Parathyroid adenoma (tissue), 2 donors: ENCODE results near the gene PLEKHJ1.
"Not testable (repeated sequence)": the region's sequence is repeated elsewhere in the genome, so short reads cannot be mapped to it uniquely, and the experiment has no call there.

Experiments used
- H2AFZ ChIP-seq: fragments of 300-600 bp; sonication (generic); one replicate; pipeline ENCODE4 v1.7.0; 2017; ENCODE audit warnings: antibody characterized with exemption, mild to moderate bottlenecking
- H3K27ac ChIP-seq: fragments of 300-600 bp; sonication (generic); one replicate; pipeline ENCODE4 v1.7.0; 2017
- H3K27me3 ChIP-seq: fragments of 300-600 bp; sonication (generic); one replicate; pipeline ENCODE4 v1.7.0; 2017; ENCODE audit warnings: low read length; ENCODE audit not compliant: control insufficient read depth, insufficient read depth
- H3K36me3 ChIP-seq: fragments of 300-600 bp; sonication (generic); one replicate; pipeline ENCODE4 v1.7.0; 2017; ENCODE audit warnings: low read length; ENCODE audit not compliant: control insufficient read depth, insufficient read depth
- H3K4me1 ChIP-seq: fragments of 300-600 bp; sonication (generic); one replicate; pipeline ENCODE4 v1.7.0; 2017; ENCODE audit warnings: control low read depth
- H3K4me2 ChIP-seq: fragments of 300-600 bp; sonication (generic); one replicate; pipeline ENCODE4 v1.7.0; 2017; ENCODE audit warnings: low read length
- H3K4me3 ChIP-seq: fragments of 300-600 bp; sonication (generic); one replicate; pipeline ENCODE4 v1.7.0; 2017; ENCODE audit warnings: low read depth, low read length
- H3K79me2 ChIP-seq: fragments of 300-600 bp; sonication (generic); one replicate; pipeline ENCODE4 v1.7.0; 2017; ENCODE audit warnings: control low read depth
- H3K9ac ChIP-seq: fragments of 300-600 bp; sonication (generic); one replicate; pipeline ENCODE4 v1.7.0; 2017; ENCODE audit warnings: mild to moderate bottlenecking
- H3K9me3 ChIP-seq: fragments of 300-600 bp; sonication (generic); one replicate; pipeline ENCODE4 v1.7.0; 2017; ENCODE audit warnings: low read length; ENCODE audit not compliant: control insufficient read depth
- CTCF ChIP-seq: fragments of 300-600 bp; sonication (generic); IDR thresholded peaks from one replicate; pipeline ENCODE4 v1.7.0; 2017; ENCODE audit warnings: antibody characterized with exemption, mild to moderate bottlenecking
- donor health status: primary hyperparathyroidism.

Gene PLEKHJ1

GRCh38 chr19:2201473-2202148 lies 34.5 kb downstream of the PLEKHJ1 start:
- Histone ChIP-seq H3K27me3 (no peaks in the 10 kb centered on the region), H3K4me2 (no peak overlapping the region), H3K27ac (no peak overlapping the region), H3K9ac (no peak overlapping the region), H3K36me3 (no peaks in the 10 kb centered on the region), H3K4me1 (no peaks in the 10 kb centered on the region), H3K79me2 (peaks cover 25% of the 10 kb centered on the region), H2AFZ (no peak overlapping the region), H3K4me3 (no peak overlapping the region), H3K9me3 (no peaks in the 10 kb centered on the region)
- no peak for TF ChIP-seq CTCF

- H3K79me2 ChIP-seq, result peaks cover 26% of the 10 kb centered on the region
- H3K4me2 ChIP-seq, H3K9ac ChIP-seq, H3K27ac ChIP-seq, H3K9me3 ChIP-seq, H3K36me3 ChIP-seq, H3K4me3 ChIP-seq, H3K27me3 ChIP-seq, H2AFZ ChIP-seq, H3K4me1 ChIP-seq: not testable (repeated sequence)
Measured at GRCh38 chr19:2200624-2201294, 35.4 kb downstream of the PLEKHJ1 start.

GRCh38 chr19:2199861-2200623 lies 36.1 kb downstream of the PLEKHJ1 start:
- Histone ChIP-seq H3K9me3 (no peaks in the 10 kb centered on the region), H3K9ac (no peak overlapping the region), H3K79me2 (peaks cover 33% of the 10 kb centered on the region), H2AFZ (no peak overlapping the region), H3K27me3 (no peaks in the 10 kb centered on the region), H3K4me1 (no peaks in the 10 kb centered on the region), H3K4me2 (no peak overlapping the region), H3K4me3 (no peak overlapping the region), H3K36me3 (no peaks in the 10 kb centered on the region), H3K27ac (no peak overlapping the region)
- no peak for TF ChIP-seq CTCF

GRCh38 chr19:2199215-2199614 lies 36.9 kb downstream of the PLEKHJ1 start:
- H3K36me3 ChIP-seq, result no peaks in the 10 kb centered on the region
- H3K27ac ChIP-seq, result no peak overlapping the region
- H3K4me3 ChIP-seq, result no peak overlapping the region
- H3K9ac ChIP-seq, result no peak overlapping the region
- no peaks in the 10 kb centered on the region for H3K4me1 ChIP-seq
- no peaks in the 10 kb centered on the region for H3K27me3 ChIP-seq
- TF ChIP-seq CTCF, result no peak
- peaks cover 39% of the 10 kb centered on the region for H3K79me2 ChIP-seq
- H3K9me3 ChIP-seq, result no peaks in the 10 kb centered on the region
- no peak overlapping the region for H3K4me2 ChIP-seq
- no peak overlapping the region for H2AFZ ChIP-seq

GRCh38 chr19:2198317-2198716 lies 37.8 kb downstream of the PLEKHJ1 start:
- H2AFZ ChIP-seq, result no peak overlapping the region
- H3K4me3 ChIP-seq, result no peak overlapping the region
- no peak overlapping the region for H3K27ac ChIP-seq
- TF ChIP-seq CTCF, result no peak
- H3K79me2 ChIP-seq, result peaks cover 45% of the 10 kb centered on the region
- H3K4me1 ChIP-seq, result no peaks in the 10 kb centered on the region
- no peak overlapping the region for H3K4me2 ChIP-seq
- H3K27me3 ChIP-seq, result no peaks in the 10 kb centered on the region
- no peaks in the 10 kb centered on the region for H3K36me3 ChIP-seq
- no peaks in the 10 kb centered on the region for H3K9me3 ChIP-seq
- H3K9ac ChIP-seq, result no peak overlapping the region
